ENCODE data around the gene MAP3K8. TPM values are rescaled to one million over a fixed set of nuclear protein-coding genes. Genes with fewer than 3 reads are reported as not detected.

Gene MAP3K8
- total RNA-seq, 1 experiment from 2014 or later, result 4.2 TPM

DNA sequence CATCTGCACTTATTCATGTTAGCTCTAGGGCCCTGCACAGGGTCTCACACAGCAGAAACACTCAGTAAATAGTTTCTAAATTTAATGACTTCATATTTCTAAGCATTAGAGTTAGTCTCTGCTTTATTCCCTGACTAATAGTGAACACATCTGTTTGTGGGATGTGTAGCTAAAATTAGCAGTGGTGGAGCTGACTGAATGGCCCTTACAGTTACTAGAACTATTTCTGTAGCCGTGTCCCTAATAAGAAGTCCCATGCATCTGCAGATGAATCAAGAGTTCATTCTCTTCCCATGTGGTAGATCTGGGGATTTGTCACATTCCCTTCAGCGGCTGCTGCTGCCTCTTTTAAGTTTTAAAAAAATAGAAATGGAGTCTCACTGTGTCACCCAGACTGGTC, 11.7 kb downstream of the MAP3K8 start:
- no peaks in the 10 kb centered on the region for H3K9me3 ChIP-seq (replicated peaks)

DNA sequence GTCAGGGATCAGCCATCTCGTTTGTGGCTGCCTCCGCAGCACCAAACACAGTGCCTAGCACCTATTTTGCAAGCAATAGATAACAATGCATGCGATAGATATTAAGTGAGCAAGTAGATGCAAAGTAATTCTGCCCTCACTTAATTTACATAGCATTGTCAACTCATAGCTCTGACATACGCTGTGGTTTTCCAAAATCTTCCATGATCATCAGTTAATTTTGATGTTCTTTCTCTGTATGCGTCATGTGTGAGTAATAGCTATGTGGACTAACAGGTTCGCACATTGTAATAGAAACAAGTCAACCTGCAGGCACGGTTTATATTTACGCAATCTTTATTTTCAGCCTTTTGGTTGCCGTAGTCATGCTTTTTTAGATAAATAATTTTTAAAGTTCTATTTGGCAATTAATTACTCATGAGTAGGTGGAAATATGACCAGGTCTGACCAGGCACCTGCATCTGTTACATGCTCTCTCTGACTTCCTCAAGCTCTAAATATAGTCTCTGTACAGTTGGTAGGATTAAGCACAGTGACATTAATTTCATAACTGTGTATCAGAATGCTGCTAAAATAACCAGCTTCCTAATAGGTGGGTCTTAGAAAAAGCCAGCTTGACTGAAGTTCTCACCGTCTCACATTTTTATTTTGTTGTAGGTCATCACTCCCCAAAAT, 13.3 kb downstream of the MAP3K8 start:
- no peak overlapping the region for H3K4me3 ChIP-seq
- DNase-seq (ENCODE audit: low read depth in 1 of 2, low spot score in 2 of 2), result no peak

More for the DNA sequence above, 11.7 kb downstream of the MAP3K8 start:
- H3K4me1 ChIP-seq (replicated peaks), result no peaks in the 10 kb centered on the region
- H3K27me3 ChIP-seq (replicated peaks), result no peaks in the 10 kb centered on the region
- H3K36me3 ChIP-seq, result peaks cover 8% of the 10 kb centered on the region
- no peak overlapping the region for H3K27ac ChIP-seq
- H3K4me3 ChIP-seq, result no peak overlapping the region
- no peak for DNase-seq (ENCODE audit: low read depth in 1 of 2, low spot score in 2 of 2)

DNA sequence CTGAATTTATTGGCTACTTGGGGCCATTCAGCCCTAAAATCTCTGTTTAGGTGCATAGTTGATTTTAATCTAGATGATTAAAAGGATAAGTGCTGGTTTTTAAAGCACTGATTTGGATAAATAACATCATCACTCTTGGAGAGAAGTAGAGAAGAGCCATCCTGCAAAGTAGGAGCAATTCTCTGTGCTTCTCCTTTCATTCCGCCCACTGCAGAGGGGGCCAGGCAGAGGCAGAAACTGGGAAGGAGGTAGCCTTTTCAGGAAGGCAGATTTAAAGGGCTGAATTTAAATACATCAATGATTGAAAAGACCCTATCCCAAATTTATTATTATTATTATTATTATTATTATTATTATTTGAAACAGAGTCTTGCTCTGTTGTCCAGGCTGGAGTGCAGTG, 14.1 kb downstream of the MAP3K8 start:
- no peak overlapping the region for H3K4me3 ChIP-seq
- peaks cover 8% of the 10 kb centered on the region for H3K36me3 ChIP-seq
- H3K4me1 ChIP-seq (replicated peaks), result no peaks in the 10 kb centered on the region
- H3K27ac ChIP-seq, result no peak overlapping the region
- no peaks in the 10 kb centered on the region for H3K9me3 ChIP-seq (replicated peaks)
- no peaks in the 10 kb centered on the region for H3K27me3 ChIP-seq (replicated peaks)
- DNase-seq (ENCODE audit: low read depth in 1 of 2, low spot score in 2 of 2), result no peak

More for the DNA sequence above, 13.3 kb downstream of the MAP3K8 start:
- H3K4me1 ChIP-seq (replicated peaks), result no peaks in the 10 kb centered on the region
- H3K9me3 ChIP-seq (replicated peaks), result no peaks in the 10 kb centered on the region
- H3K36me3 ChIP-seq, result peaks cover 8% of the 10 kb centered on the region
- H3K27ac ChIP-seq, result no peak overlapping the region
- H3K27me3 ChIP-seq (replicated peaks), result no peaks in the 10 kb centered on the region

DNA sequence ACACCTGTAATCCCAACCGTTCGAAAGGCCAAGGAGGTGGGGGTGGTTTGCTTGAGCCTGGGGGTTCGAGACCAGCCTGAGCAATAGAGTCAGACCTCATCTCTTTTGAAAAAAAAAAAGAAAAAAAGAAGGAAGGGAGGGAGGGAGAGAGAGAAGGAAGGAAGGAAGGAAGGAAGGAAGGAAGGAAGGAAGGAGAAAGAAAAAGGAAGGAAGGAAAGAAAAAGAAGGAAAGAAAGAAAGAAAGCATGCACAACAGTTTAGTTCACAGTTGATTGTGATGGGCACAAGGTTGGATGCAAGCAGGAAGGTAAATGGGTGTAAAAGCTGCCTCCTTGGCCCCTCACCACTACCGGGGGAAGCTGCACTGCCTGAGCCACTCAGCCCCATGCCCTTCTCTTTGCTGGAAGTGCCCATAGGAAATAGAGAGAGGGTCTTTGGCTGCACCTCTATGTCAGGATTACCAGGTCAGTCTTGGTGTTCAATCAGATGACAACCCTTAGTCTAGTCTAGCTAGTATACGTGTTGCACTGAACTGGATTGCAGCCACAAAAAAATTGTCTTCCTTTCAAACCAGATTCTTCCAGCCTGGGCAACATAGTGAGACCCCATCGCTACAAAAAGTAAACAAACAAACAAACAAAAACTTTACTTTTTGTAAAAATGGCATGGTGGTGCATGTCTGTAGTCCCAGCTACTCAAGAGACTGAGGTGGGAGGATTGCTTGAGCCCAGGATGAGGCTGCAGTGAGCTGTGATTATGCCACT, 20.0 kb downstream of the MAP3K8 start:
- H3K36me3 ChIP-seq, result no peaks in the 10 kb centered on the region
- H3K27ac ChIP-seq, result no peak overlapping the region
- H3K4me1 ChIP-seq (replicated peaks), result peaks cover 12% of the 10 kb centered on the region
- no peak for DNase-seq (ENCODE audit: low read depth in 1 of 2, low spot score in 2 of 2)
- H3K4me3 ChIP-seq, result no peak overlapping the region
- H3K9me3 ChIP-seq (replicated peaks), result no peaks in the 10 kb centered on the region
- H3K27me3 ChIP-seq (replicated peaks), result no peaks in the 10 kb centered on the region

DNA sequence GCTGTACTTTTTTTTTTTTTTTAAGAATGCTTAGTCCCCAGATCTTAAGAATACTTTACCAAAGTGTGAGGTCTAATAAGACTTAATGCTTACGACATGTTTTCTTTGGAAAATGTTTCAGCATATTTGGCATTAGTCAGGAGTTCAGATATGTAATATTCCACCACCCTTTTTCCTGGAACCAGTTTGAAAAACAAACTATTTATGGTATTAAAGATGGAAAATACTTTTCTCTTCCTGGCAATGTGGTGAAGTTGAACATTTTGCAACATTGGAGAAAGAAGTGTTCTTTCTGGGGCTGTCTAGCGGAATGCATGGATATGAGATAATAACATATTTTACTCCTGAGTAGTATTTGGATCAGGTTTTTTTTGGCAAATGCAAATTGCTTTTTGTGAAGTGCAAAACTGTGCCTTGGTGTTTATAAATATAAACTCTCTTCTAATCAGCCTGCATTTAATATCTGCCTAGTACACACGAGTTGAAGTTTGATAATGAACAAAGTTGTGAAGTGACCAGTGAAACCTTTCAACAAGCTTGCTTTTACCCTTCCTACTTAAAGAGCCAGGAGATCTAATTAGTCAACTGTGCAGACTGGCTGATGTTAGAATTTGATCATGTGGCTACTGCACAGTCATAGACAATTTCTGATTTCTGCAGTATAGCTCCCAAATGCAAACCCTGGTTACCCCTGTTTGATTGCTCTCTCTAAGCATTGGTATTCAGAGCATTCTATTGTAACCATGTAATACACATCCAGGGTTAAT, 20.9 kb downstream of the MAP3K8 start:
- Histone ChIP-seq H3K27ac (no peak overlapping the region), H3K4me1 (replicated peaks) (peaks cover 12% of the 10 kb centered on the region), H3K36me3 (no peaks in the 10 kb centered on the region), H3K4me3 (no peak overlapping the region), H3K9me3 (replicated peaks) (no peaks in the 10 kb centered on the region), H3K27me3 (replicated peaks) (no peaks in the 10 kb centered on the region)
- no peak for DNase-seq (ENCODE audit: low read depth in 1 of 2, low spot score in 2 of 2)

DNA sequence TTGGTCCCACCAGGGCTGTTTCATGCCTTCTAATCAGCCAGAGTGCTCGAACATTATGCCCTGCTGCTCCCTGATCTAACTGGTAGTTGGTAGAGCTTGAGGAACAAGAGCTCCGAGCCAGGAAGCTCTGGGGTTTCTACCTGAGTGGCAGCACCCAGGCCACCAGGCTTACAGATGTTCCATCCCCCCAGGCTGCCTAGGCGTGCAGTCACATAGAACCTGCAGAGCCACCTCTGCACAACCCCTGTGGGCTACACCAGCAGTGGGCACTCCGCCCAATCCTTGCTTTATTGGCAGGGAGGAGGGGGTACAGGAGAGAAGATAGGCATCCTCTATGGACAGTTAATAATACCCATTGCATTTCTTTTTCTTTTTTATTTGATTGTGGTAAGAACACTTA, 21.8 kb downstream of the MAP3K8 start:
- H3K36me3 ChIP-seq, result no peaks in the 10 kb centered on the region
- H3K27ac ChIP-seq, result no peak overlapping the region
- H3K27me3 ChIP-seq (replicated peaks), result no peaks in the 10 kb centered on the region
- peaks cover 12% of the 10 kb centered on the region for H3K4me1 ChIP-seq (replicated peaks)
- H3K4me3 ChIP-seq, result no peak overlapping the region
- DNase-seq (ENCODE audit: low read depth in 1 of 2, low spot score in 2 of 2), result no peak
- no peaks in the 10 kb centered on the region for H3K9me3 ChIP-seq (replicated peaks)

DNA sequence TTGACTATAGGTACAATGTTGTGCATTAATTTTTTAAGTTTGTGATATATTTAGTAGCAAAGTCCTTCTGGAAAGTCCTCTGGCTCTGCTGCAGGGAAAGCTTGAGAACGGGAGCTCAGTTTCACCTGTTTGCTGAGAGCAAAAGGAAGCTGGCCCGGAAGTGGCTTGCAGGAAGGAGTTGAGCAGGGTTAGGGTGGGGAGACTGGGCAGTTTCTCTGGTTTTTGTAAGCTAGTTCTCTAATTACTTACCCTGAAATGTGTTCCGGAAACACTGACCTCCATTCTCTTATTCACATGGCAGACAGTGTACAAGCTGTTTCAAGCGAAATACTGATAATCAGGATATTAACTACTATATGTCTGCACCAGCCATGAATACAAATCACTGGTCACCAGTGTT, 22.3 kb downstream of the MAP3K8 start:
- no peaks in the 10 kb centered on the region for H3K27me3 ChIP-seq (replicated peaks)
- no peak overlapping the region for H3K4me3 ChIP-seq
- no peak for DNase-seq (ENCODE audit: low read depth in 1 of 2, low spot score in 2 of 2)
- H3K9me3 ChIP-seq (replicated peaks), result no peaks in the 10 kb centered on the region
- peaks cover 12% of the 10 kb centered on the region for H3K4me1 ChIP-seq (replicated peaks)
- H3K36me3 ChIP-seq, result peaks cover 3% of the 10 kb centered on the region; the same call in 1 of the 2 replicates
- no peak overlapping the region for H3K27ac ChIP-seq

DNA sequence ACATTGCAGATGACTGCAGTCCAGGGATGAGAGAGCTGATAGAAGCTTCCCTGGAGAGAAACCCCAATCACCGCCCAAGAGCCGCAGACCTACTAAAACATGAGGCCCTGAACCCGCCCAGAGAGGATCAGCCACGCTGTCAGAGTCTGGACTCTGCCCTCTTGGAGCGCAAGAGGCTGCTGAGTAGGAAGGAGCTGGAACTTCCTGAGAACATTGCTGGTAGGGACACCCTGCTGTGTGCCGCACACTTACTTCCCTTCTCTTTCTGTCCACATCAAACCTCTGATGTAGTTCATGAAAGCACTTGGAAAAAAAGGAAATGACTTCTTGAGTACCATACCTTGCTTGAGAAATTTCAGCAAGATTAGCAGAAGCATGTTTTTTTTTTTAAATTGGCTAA, 25.3 kb downstream of the MAP3K8 start:
- peaks cover 9% of the 10 kb centered on the region for H3K4me1 ChIP-seq (replicated peaks)
- H3K4me3 ChIP-seq, result no peak overlapping the region
- H3K9me3 ChIP-seq (replicated peaks), result no peaks in the 10 kb centered on the region
- peaks cover 4% of the 10 kb centered on the region; the same call in 1 of the 2 replicates for H3K36me3 ChIP-seq
- no peak overlapping the region for H3K27ac ChIP-seq
- DNase-seq (ENCODE audit: low read depth in 1 of 2, low spot score in 2 of 2), result no peak
- H3K27me3 ChIP-seq (replicated peaks), result no peaks in the 10 kb centered on the region

DNA sequence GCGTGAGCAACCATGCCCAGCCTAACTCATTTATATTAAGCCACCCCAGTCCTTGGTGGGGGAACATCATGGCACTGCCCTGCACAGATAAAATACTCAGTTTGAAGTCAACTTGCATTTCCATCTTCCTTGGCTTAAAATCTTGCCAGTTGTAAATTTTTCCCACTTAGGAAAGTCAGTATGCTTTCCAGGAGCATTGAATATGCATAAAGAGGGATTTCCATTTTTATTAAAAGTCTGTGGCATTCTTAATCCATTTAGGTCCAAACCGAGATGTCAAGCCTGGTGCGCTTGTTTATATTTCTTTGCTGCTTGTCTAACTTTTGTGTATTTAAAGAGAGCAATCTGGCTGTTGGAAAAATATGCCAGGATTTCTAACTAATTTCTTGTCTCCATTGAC, 26.1 kb downstream of the MAP3K8 start:
- Histone ChIP-seq H3K9me3 (replicated peaks) (no peaks in the 10 kb centered on the region), H3K36me3 (peaks cover 4% of the 10 kb centered on the region; the same call in 1 of the 2 replicates), H3K27me3 (replicated peaks) (no peaks in the 10 kb centered on the region), H3K4me1 (replicated peaks) (peaks cover 3% of the 10 kb centered on the region), H3K4me3 (no peak overlapping the region), H3K27ac (no peak overlapping the region)
- DNase-seq (ENCODE audit: low read depth in 1 of 2, low spot score in 2 of 2), result no peak

DNA sequence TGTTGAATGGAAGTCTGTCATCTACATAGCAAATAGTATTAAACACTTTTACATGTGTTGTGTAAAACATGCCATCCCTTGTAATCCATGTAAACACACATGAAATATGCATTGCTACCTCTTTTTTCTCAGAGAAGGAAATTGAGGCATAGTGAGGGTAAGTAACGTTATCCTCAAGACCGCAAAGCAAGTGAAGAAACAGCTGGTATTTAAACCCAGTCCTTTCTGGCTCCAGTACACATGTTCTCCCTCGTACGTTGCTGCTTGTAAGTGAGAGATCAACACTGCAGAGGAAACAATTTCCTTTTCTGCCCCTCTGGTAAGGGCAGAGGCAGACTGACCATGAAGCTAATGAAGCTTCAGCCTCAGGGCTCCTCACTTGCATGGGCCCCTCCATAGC, 28.5 kb downstream of the MAP3K8 start:
- no peak for DNase-seq (ENCODE audit: low read depth in 1 of 2, low spot score in 2 of 2)
- Histone ChIP-seq H3K9me3 (replicated peaks) (no peaks in the 10 kb centered on the region), H3K27me3 (replicated peaks) (no peaks in the 10 kb centered on the region)

DNA sequence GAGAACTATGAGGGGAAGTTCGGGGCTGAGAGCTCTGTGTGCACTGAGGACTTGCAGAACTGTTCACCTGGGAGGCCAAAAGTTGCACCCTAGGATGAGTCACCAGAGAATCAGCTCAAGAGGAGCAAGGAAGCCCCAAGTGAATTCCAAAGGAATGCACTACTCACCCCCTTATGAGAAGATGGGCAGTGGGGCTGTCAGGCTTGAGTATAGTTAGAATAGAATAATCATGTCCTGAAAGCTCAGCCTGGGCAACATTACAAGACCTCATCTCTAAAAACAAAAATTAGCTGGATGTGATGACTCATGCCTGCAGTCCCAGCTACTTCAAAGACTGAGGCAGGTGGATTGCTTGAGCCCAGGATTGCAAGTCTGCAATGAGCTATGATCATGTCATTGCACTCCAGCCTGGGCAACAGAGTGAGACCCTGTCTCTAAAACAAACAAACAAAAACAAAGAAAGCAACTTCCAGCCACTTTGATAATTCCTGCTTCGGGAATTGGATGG, 30.0 kb downstream of the MAP3K8 start:
- DNase-seq (ENCODE audit: low read depth in 1 of 2, low spot score in 2 of 2), result peak in 1 of 2 experiments; percentile 12
- Histone ChIP-seq H3K4me1 (replicated peaks) (no peaks in the 10 kb centered on the region), H3K36me3 (peaks cover 4% of the 10 kb centered on the region; the same call in 1 of the 2 replicates), H3K27me3 (replicated peaks) (no peaks in the 10 kb centered on the region), H3K4me3 (no peak overlapping the region), H3K27ac (no peak overlapping the region), H3K9me3 (replicated peaks) (no peaks in the 10 kb centered on the region)

More for the DNA sequence above, 28.5 kb downstream of the MAP3K8 start:
- H3K36me3 ChIP-seq, result peaks cover 4% of the 10 kb centered on the region; the same call in 1 of the 2 replicates
- no peak overlapping the region for H3K4me3 ChIP-seq
- no peak overlapping the region for H3K27ac ChIP-seq
- no peaks in the 10 kb centered on the region for H3K4me1 ChIP-seq (replicated peaks)

DNA sequence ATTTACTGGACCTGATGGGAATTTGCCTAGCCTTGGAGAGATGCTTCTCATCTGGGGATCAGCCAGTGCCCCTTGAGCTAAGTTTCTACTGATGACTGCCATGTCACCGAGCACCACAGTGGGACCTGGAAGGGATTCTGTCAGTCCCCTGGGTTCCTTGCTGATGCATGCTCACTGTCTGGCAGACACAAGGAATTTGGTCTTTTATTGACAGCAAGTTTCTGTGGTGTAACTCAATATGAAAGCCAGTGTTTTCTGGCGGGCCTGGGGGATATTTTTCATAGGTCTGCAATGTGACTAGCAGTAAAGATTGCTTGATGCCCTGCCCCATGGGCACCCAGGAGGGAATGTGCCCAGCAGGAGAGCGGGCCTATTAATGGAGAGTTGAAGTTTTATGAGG, 30.7 kb downstream of the MAP3K8 start:
- no peaks in the 10 kb centered on the region for H3K4me1 ChIP-seq (replicated peaks)
- DNase-seq (ENCODE audit: low read depth in 1 of 2, low spot score in 2 of 2), result no peak
- no peak overlapping the region for H3K4me3 ChIP-seq
- H3K36me3 ChIP-seq, result peaks cover 4% of the 10 kb centered on the region; the same call in 1 of the 2 replicates
- H3K9me3 ChIP-seq (replicated peaks), result no peaks in the 10 kb centered on the region
- no peak overlapping the region for H3K27ac ChIP-seq
- H3K27me3 ChIP-seq (replicated peaks), result no peaks in the 10 kb centered on the region

DNA sequence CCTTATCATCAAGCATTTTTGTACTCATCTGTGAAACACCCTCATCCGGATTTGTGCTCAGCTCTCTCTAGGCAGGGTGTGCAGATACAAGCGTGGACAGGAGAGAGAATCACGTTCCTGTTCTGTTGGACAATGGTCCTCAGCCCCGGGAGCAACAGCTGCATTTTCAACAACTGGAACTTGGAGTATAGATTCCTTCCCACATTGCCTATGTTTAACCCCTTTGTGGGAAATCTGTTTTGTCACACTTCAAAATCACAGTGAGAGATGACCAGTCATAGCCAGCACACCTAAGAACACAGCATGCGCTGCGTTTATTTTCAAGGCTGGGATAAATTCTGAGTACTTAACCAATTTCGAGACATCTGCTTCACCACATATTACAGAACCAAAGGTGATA, 32.5 kb downstream of the MAP3K8 start:
- Histone ChIP-seq H3K4me3 (no peak overlapping the region), H3K36me3 (no peaks in the 10 kb centered on the region), H3K27me3 (replicated peaks) (no peaks in the 10 kb centered on the region), H3K27ac (no peak overlapping the region), H3K4me1 (replicated peaks) (no peaks in the 10 kb centered on the region), H3K9me3 (replicated peaks) (no peaks in the 10 kb centered on the region)
- no peak for DNase-seq (ENCODE audit: low read depth in 1 of 2, low spot score in 2 of 2)

Data from SJSA1 (cell line).